Measurements from ENCODE around the gene BIRC6.
"Not testable (repeated sequence)": the region's sequence is repeated elsewhere in the genome, so short reads cannot be mapped to it uniquely, and the experiment has no call there.

Gene BIRC6

GRCh38 chr2:32522770-32523169 lies 165.9 kb downstream of the BIRC6 start:
- no peak for DNase-seq

GRCh38 chr2:32523686-32524085 lies 166.9 kb downstream of the BIRC6 start:
- no peak for DNase-seq

GRCh38 chr2:32532341-32532740 lies 175.5 kb downstream of the BIRC6 start:
- DNase-seq, result no peak

GRCh38 chr2:32532961-32533360 lies 176.1 kb downstream of the BIRC6 start:
- no peak for DNase-seq

- DNase-seq, result no peak
Observed at GRCh38 chr2:32534831-32535230, 178.0 kb downstream of the BIRC6 start.

GRCh38 chr2:32538735-32539134 lies 181.9 kb downstream of the BIRC6 start:
- DNase-seq, result no peak

GRCh38 chr2:32552483-32552882 lies 195.7 kb downstream of the BIRC6 start:
- not testable (repeated sequence) for DNase-seq

GRCh38 chr2:32553829-32554432 lies 197.1 kb downstream of the BIRC6 start:
- no peak for DNase-seq

- DNase-seq, result no peak
Observed at GRCh38 chr2:32558492-32558891, 201.7 kb downstream of the BIRC6 start.

GRCh38 chr2:32559136-32559535 lies 202.3 kb downstream of the BIRC6 start:
- DNase-seq, result no peak

GRCh38 chr2:32562906-32563305 lies 206.1 kb downstream of the BIRC6 start:
- DNase-seq, result no peak

GRCh38 chr2:32564417-32565035 lies 207.7 kb downstream of the BIRC6 start:
- no peak for DNase-seq

GRCh38 chr2:32565902-32566301 lies 209.1 kb downstream of the BIRC6 start:
- DNase-seq, result no peak

GRCh38 chr2:32572030-32572429 lies 215.2 kb downstream of the BIRC6 start:
- no peak for DNase-seq

- no peak for DNase-seq
Observed at GRCh38 chr2:32572737-32573136, 215.9 kb downstream of the BIRC6 start.

- DNase-seq, result no peak
Observed at GRCh38 chr2:32591669-32592463, 235.0 kb downstream of the BIRC6 start.

- no peak for DNase-seq
Observed at GRCh38 chr2:32594573-32594972, 237.8 kb downstream of the BIRC6 start.

GRCh38 chr2:32611366-32611765 lies 254.5 kb downstream of the BIRC6 start:
- no peak for DNase-seq

GRCh38 chr2:32611771-32612170 lies 254.9 kb downstream of the BIRC6 start:
- no peak for DNase-seq

- DNase-seq, result no peak
Observed at GRCh38 chr2:32614084-32614483, 257.3 kb downstream of the BIRC6 start.

GRCh38 chr2:32617599-32618189 lies 260.9 kb downstream of the BIRC6 start:
- DNase-seq, result no peak

- DNase-seq, result no peak
Observed at GRCh38 chr2:32622570-32623310, 265.9 kb downstream of the BIRC6 start.

- no peak for DNase-seq
Observed at GRCh38 chr2:32623311-32623706, 266.5 kb downstream of the BIRC6 start.

Data from NCI-H2029 treated with DMSO at 0.1 percent for 48 hours (cell line).